IPS DF 4.7 (cell line): ENCODE measurements around the gene PLEKHA1.

Experiments used
- DNase-seq: peaks from one replicate; pipeline ENCODE4 v3.0.0-alpha.2; 2013; ENCODE audit warnings: low spot score; ENCODE audit errors: extremely low read depth

PLEKHA1 gene

DNA sequence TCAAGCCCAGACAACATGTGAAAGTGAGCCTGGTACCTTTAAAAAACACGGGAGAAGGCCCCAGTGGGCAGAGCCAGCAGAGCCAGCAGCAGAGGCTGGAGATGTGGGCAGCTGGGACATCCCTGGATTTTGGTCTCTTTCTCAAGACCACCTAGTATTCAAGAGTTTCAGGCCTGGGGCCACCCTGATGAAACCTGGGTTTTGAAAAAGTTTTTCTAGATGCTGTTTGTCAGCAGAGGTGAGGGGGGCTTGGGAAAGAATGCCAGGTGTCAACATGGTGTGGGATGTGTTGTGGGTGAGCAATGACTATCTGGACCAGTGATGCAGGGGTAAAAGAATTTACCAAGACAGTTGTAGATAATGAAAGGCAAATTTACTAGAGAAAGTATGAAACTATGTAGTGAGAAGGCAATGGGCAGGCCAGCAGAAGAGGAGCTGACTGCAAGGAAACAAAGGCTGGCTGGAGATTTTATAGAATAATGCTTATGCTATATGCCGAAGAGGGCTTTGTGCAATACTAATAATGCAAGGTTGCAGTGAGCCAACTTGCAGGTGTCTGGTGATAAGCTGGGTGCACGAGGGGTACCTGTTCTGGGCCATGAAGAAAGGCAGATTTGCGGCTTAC is 28.1 kb upstream of the PLEKHA1 start:
- no peak for DNase-seq

DNA sequence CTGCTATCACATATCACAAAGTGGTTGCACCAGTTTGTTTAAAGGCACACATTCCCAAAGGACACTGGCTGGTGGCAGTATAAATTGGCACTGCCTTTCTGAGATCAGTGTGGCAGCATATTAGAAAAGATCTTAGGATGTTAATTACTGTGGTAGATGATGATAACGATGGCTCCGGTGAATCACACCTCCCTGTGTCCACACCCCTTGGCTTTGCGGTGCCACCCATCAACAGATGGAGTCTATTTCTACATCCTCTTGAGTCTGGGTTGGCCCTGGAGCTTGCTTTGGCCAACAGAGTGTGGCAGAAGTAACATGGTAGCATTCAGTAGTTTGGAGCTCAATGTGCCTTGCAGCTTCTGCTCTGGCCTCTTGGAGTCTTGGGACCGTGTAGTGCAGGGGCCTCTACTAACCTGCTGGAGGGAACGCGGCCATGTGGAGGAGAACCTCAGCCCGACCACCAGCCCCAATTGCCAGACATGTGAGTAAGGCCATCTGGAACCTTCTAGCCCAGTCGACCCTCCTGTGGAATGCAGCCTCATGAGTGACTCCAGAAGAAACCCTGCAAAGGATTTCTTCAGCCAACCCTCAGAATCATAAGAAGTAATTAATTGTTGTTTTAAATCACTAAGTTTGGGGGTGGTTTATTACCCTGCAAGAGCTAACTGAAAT is 27.2 kb upstream of the PLEKHA1 start:
- no peak for DNase-seq

DNA sequence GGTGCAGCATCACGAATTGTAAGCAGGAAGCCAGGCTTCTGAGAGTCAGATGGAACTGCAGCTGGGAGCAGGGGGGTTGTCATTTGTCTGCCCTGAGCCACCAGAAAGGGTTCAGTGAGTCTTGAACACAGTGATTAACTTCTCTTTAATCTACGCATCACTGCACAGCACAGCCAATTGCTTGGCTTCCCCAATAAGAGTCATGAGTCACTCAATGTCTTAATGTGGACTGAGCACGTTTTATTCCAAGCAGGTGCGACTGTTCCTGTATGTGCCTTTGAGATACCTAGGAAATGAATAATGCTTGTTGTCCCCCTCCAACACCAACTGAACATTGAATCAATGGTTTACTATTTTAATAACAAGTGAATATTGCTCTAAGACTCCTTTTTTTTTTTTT is 26.0 kb upstream of the PLEKHA1 start:
- DNase-seq = no peak

DNA sequence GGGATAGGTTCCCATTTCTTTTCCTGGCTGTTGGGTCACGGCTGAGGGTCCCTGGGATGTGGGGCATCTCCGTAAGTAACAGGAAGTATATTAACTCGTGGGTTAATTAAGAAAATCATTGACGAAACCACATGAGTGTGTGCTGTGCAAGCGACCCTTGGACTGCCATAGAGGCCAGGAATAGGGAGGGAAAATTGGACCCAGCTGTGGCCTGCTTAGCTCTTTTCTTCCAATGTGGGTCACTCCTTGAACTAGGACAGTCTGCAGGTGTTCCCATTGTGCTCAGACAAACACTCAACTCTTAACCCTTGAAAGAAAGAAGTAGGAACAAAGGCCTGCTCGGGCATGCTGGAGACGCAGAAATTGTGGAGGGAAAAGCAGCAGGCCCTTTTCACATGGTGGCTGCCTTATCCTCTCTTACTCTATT is 25.6 kb upstream of the PLEKHA1 start:
- no peak for DNase-seq

DNA sequence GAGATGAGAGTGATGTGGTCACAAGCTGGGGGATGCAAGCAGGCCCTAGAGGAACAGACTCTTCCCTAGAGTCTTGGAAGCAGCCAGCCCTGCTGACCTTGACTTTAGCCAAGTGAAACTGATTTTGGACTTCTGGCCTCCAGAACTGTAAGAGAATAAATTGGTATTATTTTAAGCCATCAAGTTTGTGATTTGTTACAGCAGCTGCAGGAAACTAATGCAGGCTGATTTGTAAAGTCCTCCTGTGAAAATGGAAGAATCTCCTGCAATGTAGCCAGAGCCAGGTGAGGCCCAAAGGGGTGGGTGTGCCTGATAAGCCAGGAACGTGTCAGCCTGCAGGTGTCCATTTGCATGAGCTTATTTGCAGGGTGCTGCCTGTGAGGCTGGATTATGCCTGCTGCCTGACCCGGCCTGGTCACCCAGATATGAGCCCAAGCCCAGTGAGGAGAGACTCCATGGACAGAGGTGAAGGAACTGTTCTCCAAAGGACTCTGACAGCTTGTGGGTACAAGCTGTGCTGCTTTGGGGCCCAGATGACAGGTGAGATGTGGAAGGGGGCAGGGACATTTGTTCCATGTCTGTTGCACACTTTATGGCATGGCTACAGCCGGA is 24.6 kb upstream of the PLEKHA1 start:
- no peak for DNase-seq

DNA sequence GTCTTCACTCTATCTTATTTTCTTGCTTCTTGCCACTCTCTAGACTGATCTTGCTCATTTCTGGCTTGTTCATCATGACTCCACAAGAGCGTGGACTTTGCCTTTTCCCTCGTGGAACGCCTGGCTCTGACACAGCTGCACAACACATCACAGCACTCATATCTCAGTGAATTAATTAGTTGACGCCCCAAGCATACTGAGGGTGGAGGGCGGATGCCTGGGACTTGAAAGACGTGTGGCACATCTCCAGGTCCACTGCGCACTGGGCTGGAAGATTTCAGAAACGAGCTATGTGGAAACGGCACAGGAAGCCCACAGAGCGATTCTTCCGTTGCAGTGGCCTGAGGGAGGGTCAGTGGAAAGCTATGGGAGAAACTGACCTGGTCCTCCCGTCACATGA is 23.6 kb upstream of the PLEKHA1 start:
- DNase-seq = no peak

DNA sequence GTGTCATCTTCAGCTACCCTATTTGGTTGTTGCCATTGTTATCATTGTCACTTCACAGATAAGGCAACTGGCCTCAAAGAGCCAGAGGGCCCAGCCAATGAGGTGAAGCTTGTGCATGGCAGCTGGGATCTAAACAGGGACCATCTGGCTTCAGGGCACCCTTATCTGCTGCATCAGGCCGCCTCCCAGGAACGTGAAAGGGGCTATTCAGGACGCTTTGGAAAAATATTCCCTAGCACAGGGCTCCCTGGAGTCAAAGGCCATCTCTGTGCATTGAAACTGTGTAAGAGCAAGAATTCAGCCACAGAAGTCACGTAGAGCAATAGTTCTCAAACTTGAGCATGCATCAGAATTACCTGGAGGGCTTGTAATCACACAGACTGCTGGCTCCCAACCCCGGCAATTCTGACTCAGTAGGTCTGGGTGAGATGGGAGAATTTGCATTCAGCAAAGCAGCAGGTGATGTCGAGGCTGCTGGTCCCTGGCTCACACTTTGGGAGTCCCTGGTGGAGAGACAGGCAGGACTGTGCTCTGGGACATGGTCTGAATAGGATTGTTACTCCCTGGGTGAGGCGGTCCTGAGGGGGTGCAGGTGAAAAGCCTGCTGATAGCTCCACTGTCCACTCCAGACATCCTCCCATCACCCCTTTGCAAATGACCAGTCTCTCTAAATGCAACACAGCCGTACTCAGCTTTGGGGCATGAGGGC is 21.5 kb upstream of the PLEKHA1 start:
- DNase-seq = no peak

DNA sequence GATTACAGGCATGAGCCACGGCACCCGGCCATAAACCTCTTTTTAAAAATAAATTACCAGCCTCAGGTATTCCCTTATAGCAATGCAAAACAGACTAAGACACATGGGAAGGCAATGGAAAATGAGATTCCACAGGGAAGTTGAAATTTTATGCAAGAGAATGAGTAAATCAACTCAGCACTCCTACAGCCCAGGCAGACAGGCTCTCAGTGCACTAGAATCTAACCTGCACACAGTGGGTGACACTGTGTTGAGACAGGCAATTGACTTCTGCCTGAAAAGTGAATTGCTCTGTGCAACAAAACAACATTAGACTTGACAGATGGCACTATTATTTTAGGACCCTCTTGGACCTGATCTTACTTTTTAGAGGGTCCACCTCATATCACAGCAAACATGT is 20.1 kb upstream of the PLEKHA1 start:
- DNase-seq = no peak

DNA sequence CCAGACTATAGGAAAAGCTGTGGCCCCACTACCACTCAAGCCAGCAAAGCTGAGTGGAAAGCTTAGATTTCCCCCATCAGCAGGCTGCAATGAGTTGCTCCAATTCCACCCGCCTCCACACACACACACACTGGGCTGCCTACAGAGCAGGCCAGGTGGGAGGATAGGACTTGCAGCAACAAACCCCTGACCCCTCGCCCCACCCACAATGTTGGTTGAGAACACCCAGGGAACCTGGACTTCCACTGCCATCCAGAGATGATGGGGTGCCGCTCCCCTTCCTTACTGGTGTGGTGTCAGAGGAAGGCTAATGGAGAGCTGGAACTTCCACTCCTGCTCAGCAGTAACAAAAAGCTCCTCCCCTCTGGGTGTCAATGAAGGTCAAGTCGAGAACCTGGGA is 16.8 kb upstream of the PLEKHA1 start:
- DNase-seq = no peak

DNA sequence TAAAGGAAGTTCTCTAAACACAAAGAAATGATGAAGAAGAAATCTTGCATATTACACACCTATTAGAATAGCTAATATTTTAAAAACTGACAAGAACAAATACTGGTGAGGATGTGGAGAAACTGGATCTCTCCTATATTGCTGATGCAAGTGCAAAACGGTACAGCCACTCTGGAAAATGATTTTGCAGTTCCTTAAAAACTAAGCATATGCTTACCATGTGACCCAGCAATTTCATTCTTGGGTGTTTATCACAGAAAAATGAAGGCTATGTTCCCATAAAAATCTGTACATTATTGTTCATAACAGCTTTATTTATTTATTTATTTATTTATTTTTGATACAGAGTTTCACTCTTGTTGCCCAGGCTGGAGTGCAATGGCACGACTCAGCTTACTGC is 14.9 kb upstream of the PLEKHA1 start:
- no peak for DNase-seq

DNA sequence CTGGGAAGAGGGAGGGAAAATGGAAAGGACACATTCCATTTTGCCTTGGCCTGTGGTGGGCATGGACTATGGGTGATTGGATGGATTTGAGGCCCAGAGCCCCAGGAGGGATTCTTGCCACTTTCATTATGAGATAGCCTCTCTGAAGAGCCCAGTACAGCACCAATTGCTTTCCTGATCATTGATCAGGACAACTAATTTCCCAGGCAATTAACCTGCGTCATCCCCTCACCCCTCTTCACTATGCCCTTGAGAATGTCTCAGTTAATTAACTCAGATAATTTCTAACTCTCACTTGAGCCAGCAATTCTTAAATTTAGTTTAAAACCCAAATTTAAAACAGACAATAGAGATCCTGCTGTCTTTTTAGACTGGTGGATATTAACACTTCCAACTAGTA is 13.5 kb upstream of the PLEKHA1 start:
- DNase-seq = no peak

DNA sequence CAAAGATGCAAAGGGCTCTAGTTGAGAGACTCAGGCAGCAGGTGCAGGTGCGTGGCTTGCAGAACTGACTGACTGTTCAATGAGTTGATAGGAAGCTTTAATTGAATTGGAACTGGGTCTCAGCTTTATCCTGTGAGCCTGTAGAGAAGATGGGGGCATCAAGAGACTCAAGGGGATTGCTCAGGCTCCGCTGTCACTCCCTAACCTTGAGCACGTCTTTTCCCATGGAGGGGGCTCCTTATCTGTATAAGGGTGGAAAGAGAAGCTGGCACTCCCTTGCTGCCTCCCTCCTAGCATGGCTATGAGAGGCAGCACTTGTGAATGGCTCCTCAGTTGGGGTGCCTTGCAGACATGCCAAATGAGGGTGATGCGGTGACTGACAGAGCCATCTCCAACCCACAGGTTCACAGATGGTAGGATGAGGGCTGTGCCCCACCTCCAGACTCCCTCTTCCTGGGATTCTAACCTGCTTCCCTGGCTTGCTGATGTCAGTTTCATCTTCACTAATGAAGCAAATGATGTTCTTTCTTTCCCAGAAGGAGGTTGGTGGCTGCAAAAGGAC is 12.4 kb upstream of the PLEKHA1 start:
- no peak for DNase-seq

DNA sequence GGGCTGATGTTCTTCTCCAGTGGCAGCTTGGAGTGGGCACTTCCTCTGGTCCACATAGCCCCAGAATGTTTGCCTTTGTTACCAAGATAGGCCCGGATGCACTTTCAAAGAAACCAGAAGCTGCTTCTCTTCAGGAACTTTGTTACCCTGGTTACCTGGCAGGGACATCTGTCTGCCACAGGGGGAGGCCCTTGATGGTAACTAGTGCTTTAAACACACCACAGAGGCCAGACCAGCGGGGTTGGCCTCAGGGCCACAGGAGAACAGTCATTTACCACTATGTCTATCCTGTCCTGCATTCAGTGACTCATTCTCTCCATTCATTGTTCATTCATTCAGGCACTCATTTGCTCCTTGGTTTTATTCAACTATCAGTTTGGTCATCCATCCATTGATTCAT is 11.9 kb upstream of the PLEKHA1 start:
- no peak for DNase-seq

DNA sequence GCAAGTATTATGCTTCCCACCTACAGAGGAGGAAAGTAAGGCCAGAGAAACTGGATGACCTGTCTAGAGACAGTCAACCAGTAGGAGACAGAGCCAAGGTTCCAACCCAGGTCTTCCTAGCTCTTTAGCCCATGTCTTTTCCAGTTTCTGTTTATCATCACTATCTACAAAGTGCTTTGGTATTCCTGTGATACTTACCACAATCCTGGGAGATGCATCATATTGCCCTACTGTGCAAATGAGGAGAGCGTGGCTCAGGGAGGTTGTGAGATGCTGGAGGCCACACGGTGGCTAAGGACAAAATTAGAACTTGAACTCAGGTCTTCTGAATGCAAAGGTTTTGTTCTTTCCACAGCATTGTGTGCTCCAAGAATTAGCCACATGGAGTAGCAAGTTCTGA is 11.2 kb upstream of the PLEKHA1 start:
- no peak for DNase-seq

DNA sequence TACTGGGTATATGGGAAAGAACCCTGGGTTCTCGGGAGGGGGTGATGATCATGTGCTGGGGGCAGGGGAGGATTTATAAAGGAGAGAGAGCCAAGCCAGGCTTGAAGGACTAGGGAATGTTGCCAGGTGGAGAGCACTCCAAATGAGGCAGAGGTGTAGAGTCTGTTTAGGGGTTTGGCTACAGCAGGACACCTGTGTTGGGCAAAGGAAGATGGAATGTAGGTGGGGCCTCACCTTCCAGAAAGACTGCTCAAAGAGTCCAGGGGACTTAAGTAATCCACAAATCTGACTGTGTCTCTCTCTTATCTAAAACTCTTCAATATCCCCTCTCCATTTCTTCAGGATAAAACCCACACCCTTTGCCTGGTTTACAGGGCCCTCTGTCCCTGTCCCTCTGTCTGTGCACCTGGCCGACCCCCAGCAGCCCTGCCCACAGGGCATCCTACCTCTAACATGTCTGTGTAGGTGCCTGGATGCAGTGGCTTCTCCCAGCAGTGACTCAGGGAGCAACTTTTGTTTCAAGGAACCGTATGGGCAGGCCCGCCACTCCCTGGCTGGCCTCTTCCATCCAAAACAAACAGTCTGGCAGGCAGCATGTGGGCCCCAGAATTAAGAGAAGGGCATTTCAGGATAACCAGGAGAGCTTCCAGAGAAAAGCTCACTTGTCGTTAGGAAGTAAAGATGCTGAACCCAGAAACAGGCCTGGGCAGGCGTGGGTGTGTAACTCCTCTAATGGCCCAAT is 10.6 kb upstream of the PLEKHA1 start:
- no peak for DNase-seq

DNA sequence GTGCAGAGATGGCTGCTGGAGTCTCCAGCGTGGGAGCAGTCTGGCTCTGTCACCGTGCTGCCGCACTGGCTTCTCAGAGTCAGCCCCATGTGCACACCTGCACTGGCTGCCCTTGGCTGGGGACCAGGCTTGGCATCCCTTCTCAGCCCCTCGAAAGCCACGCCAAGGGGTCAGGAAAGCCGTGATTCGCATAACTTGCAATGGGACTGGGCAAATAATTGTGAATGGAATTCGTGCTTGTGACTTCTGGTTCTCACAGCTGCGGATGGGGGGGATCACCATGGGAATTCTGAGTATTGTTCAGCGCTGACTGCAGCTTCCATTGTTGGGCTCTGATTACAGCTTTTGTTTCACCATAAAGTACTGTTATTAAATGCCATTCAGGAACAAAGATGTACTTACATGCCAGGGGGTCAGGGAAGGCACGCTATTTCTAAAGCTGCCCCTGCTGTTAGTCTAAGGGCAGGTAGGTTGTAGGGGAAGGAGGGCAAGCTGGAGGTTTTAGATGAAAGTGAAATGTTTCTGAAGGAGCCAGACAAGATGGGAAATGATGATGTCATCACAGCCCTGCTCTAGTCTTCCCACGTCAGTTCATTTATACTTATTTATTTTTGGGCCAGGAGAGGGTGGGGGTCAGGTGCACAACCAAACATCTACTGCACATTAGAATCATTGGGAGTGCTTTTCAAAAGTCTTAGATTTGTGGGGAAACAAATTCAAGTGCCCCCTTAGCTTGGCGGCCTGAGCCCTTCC is 5.8 kb upstream of the PLEKHA1 start:
- no peak for DNase-seq

DNA sequence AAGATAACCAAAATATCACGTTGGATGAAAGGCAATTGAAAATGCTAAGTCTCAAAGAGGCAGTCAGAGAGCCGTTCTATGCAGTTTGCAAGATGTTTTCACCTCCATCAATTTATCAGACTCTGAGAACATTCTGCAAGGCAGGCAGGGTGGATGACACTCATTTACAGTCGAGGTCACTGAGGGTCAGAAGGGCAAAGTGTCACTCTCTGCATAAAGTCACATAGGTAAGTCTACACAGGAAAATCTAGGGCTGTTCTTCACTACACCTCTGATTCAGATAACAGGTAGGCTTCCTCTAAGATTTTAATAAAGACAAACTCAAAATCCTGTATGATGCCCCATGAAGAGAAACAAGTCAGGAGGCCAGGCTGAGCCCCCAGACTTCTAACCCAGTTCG is 1.4 kb upstream of the PLEKHA1 start:
- DNase-seq = no peak

DNA sequence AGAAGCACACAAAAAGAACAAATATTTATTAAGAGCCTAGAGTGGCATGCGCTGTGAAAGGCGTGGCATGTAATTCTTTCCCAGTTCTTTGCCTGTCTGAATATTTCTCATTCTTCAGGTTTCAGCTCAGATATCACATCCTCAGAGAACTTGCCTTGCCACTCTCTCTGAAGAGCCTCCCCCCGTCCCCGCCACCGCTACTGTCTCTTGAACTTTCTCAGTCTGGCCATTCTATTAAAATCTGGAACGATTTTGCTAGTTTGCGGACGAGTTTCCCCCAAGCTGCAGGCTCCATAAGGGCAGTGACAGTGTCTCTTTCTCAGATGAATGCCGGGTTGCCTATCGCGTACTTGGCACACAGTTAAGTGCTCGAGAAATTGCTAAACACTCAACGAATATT is 787 bp upstream of the PLEKHA1 start:
- DNase-seq = no peak

DNA sequence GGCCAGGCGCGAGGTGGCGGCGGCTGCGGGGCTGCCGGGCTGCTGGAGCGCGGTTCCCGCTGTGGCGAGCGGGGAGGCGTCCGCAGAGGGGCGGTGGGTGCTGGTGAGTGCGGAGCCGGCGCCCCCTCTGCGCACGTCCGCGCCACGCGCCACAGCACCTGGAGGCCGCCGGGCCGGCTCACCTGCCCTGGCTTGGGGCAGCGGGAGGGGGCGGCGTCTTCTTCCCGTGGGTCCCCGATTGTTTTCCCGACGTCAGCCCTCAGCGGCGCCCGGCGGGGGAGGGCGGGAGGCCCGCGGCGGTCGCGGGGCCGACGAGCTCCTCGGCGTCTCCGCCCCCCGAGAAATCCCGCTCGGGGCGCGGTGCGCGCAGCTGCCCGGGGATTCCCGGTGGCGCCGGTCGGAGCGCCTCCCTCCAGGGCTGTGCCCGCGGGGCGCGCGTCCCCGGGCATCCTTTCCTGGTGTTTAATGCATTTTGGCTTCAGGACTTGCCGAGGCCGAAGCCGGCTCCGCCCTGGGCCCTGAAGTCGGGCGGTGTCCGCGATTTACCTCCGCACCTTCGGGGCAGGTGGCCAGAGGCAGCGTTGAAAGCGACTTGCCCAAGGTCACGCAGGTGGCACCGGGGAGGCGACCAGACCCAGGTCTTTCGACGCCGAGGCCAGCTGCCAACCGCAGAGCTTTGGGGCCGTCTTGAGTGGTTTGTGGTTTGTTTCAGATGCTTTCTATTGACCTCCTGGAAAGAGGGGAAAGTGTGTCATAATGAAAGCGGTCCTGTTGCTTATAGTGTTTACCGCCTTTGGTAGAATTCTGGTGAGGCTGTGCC is 561 bp downstream of the PLEKHA1 start:
- DNase-seq = no peak

DNA sequence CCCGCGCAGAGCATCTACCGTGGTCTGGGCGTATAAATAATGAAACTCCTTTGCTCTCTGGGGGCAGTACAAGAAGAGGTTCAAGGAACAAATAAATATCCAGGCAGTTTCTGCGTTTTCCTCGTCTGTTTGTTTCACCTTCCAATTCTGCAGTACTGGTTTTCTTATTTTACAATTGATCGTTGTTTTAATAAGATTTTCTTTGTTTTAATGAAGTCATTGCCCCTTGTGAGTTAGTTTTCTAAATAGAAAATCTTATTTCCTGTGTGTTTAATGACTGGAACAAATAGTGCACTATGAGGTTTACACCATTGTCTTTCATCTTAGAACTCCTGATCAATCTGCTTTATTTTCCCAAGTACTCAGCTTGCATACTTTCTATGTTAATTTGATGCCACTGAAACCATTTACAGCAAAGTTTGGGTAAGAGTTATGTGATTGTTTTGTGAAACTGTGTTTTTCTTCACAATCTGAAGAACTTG is 1.2 kb downstream of the PLEKHA1 start:
- no peak for DNase-seq
